Measurements from ENCODE around the gene MYOCD. TPM values are rescaled to one million over a fixed set of nuclear protein-coding genes. Genes with fewer than 3 reads are reported as not detected.

MYOCD gene
- total RNA-seq, 1 experiment from 2014 or later: 0.08 TPM

- Histone ChIP-seq H3K4me3 (no peak overlapping the region), H3K36me3 (no peaks in the 10 kb centered on the region), H3K27ac (no peak overlapping the region), H3K4me1 (no peaks in the 10 kb centered on the region), H3K9me3 (replicated peaks) (no peaks in the 10 kb centered on the region), H3K27me3 (peaks cover 3% of the 10 kb centered on the region; the same call in 1 of the 2 replicates)
- no peak for DNase-seq
Measured at GRCh38 chr17:12659500-12659899, 6.2 kb upstream of the MYOCD start.

- no peaks in the 10 kb centered on the region for H3K9me3 ChIP-seq (replicated peaks)
- no peak overlapping the region for H3K27ac ChIP-seq
- no peak for DNase-seq
- no peaks in the 10 kb centered on the region for H3K4me1 ChIP-seq
- H3K27me3 ChIP-seq: peaks cover 21% of the 10 kb centered on the region; the same call in 1 of the 2 replicates
- no peak overlapping the region for H3K4me3 ChIP-seq
- H3K36me3 ChIP-seq: no peaks in the 10 kb centered on the region
Measured at GRCh38 chr17:12664252-12664651, 1.4 kb upstream of the MYOCD start.

- Histone ChIP-seq H3K9me3 (replicated peaks) (no peaks in the 10 kb centered on the region), H3K27me3 (peaks cover 21% of the 10 kb centered on the region; the same call in 1 of the 2 replicates), H3K27ac (no peak overlapping the region), H3K4me1 (no peaks in the 10 kb centered on the region), H3K4me3 (no peak overlapping the region), H3K36me3 (no peaks in the 10 kb centered on the region)
- DNase-seq: no peak
Measured at GRCh38 chr17:12664894-12665262, 812 bp upstream of the MYOCD start.

GRCh38 chr17:12666718-12667117 lies 1.0 kb downstream of the MYOCD start:
- Histone ChIP-seq H3K27ac (no peak overlapping the region), H3K36me3 (no peaks in the 10 kb centered on the region), H3K4me3 (no peak overlapping the region), H3K9me3 (replicated peaks) (no peaks in the 10 kb centered on the region), H3K4me1 (no peaks in the 10 kb centered on the region), H3K27me3 (peaks cover 21% of the 10 kb centered on the region; the same call in 1 of the 2 replicates)
- DNase-seq: no peak

- no peaks in the 10 kb centered on the region for H3K9me3 ChIP-seq (replicated peaks)
- peak; percentile 45 to 74 for DNase-seq
- H3K36me3 ChIP-seq: no peaks in the 10 kb centered on the region
- H3K27me3 ChIP-seq: peaks cover 21% of the 10 kb centered on the region; the same call in 1 of the 2 replicates
- H3K4me3 ChIP-seq: no peak overlapping the region
- no peak overlapping the region for H3K27ac ChIP-seq
- no peaks in the 10 kb centered on the region for H3K4me1 ChIP-seq
Measured at GRCh38 chr17:12667299-12667958, 1.7 kb downstream of the MYOCD start.

- H3K27me3 ChIP-seq: peaks cover 10% of the 10 kb centered on the region; the same call in 1 of the 2 replicates
- H3K36me3 ChIP-seq: no peaks in the 10 kb centered on the region
- no peaks in the 10 kb centered on the region for H3K9me3 ChIP-seq (replicated peaks)
- no peak overlapping the region for H3K4me3 ChIP-seq
- no peaks in the 10 kb centered on the region for H3K4me1 ChIP-seq
- no peak for DNase-seq
- H3K27ac ChIP-seq: no peak overlapping the region
Measured at GRCh38 chr17:12671906-12672305, 6.2 kb downstream of the MYOCD start.

- H3K36me3 ChIP-seq: no peaks in the 10 kb centered on the region
- no peak overlapping the region for H3K4me3 ChIP-seq
- no peaks in the 10 kb centered on the region for H3K4me1 ChIP-seq
- no peak for DNase-seq
- 0 out of 2 replicates have a peak, but pooled peaks cover 5% of the 10 kb centered on the region for H3K27me3 ChIP-seq
- H3K27ac ChIP-seq: no peak overlapping the region
- H3K9me3 ChIP-seq (replicated peaks): no peaks in the 10 kb centered on the region
Measured at GRCh38 chr17:12672947-12673346, 7.3 kb downstream of the MYOCD start.

DNA sequence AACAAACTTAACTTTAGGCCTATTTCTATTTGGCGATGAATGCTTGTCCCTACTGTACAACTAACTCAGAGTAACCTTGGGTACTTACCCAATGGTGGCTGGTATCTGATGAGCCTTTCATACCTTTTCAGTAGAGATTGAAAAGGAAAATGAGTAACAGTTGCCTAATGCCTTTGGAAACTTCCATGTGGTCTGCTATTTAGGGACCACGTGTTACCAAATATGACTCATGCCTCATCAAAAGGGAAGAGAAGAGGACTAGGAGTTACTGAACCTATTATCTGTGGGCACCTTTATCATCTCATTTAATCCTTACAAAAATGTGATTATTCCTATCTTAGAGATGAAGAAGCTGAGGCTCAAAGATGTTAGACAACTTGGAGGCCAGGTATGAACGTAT lies 8.1 kb downstream of the MYOCD start:
- Histone ChIP-seq H3K27me3 (peaks cover 7% of the 10 kb centered on the region; the same call in 1 of the 2 replicates), H3K27ac (no peak overlapping the region), H3K9me3 (replicated peaks) (no peaks in the 10 kb centered on the region), H3K36me3 (no peaks in the 10 kb centered on the region), H3K4me1 (no peaks in the 10 kb centered on the region), H3K4me3 (no peak overlapping the region)
- DNase-seq: no peak

GRCh38 chr17:12680407-12680897 lies 14.8 kb downstream of the MYOCD start:
- H3K9me3 ChIP-seq (replicated peaks): no peaks in the 10 kb centered on the region
- H3K27ac ChIP-seq: no peak overlapping the region
- no peak overlapping the region for H3K4me3 ChIP-seq
- H3K36me3 ChIP-seq: no peaks in the 10 kb centered on the region
- peak in 1 of 2 experiments; percentile 33 for DNase-seq
- H3K27me3 ChIP-seq: peaks cover 32% of the 10 kb centered on the region
- H3K4me1 ChIP-seq: no peaks in the 10 kb centered on the region

DNA sequence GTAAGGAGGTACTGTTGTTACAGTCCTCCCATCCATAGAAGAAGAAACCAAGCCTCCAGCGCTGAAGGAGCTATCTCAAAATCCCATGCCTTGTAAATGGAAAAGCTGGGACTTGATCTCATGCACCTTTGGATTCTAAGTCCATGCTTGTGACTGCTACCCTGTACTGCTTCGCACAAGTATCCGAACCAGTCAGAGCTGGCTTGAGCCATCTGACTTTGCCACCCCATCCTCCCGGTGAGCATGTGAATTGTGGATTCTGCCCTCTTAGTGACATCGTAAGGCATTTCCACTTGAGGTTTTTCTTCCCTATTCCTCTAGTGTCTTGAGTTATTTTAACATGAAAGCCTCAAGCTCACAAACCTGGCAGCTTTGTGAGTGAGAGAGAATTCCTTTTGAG lies 15.3 kb downstream of the MYOCD start:
- H3K4me3 ChIP-seq: no peak overlapping the region
- H3K27ac ChIP-seq: no peak overlapping the region
- H3K4me1 ChIP-seq: no peaks in the 10 kb centered on the region
- no peaks in the 10 kb centered on the region for H3K36me3 ChIP-seq
- DNase-seq: no peak
- H3K27me3 ChIP-seq: peaks cover 32% of the 10 kb centered on the region
- no peaks in the 10 kb centered on the region for H3K9me3 ChIP-seq (replicated peaks)

GRCh38 chr17:12683299-12683698 lies 17.6 kb downstream of the MYOCD start:
- H3K27me3 ChIP-seq: peaks cover 32% of the 10 kb centered on the region
- H3K4me1 ChIP-seq: no peaks in the 10 kb centered on the region
- no peak overlapping the region for H3K27ac ChIP-seq

GRCh38 chr17:12686486-12686885 lies 20.8 kb downstream of the MYOCD start:
- H3K4me1 ChIP-seq: no peaks in the 10 kb centered on the region
- no peaks in the 10 kb centered on the region for H3K9me3 ChIP-seq (replicated peaks)
- H3K4me3 ChIP-seq: no peak overlapping the region
- H3K27me3 ChIP-seq: peaks cover 22% of the 10 kb centered on the region
- H3K27ac ChIP-seq: no peak overlapping the region
- no peak for DNase-seq
- H3K36me3 ChIP-seq: no peaks in the 10 kb centered on the region

More at GRCh38 chr17:12683299-12683698, 17.6 kb downstream of the MYOCD start:
- H3K9me3 ChIP-seq (replicated peaks): no peaks in the 10 kb centered on the region
- DNase-seq: no peak
- no peaks in the 10 kb centered on the region for H3K36me3 ChIP-seq
- H3K4me3 ChIP-seq: no peak overlapping the region

DNA sequence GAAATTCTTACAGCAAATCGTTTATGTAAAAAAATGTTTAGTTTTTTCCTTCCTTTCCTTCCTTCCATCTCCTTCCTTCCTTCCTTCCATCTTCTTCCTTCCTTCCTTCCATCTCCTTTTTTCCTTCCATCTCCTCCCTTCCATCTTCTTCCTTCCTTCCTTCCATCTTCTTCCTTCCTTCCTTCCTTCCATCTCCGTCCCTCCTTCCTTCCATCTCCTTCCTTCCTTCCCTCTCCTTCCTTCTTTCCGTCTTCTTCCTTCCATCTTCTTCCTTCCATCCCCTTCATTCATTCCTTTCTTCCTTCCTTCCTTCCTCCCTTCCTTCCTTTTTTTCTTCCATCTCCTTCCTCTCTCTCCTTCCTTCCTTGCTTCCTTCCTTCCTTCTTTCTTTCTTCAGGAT lies 22.7 kb downstream of the MYOCD start:
- Histone ChIP-seq H3K4me1 (no peaks in the 10 kb centered on the region), H3K27ac (no peak overlapping the region), H3K36me3 (no peaks in the 10 kb centered on the region), H3K4me3 (no peak overlapping the region), H3K9me3 (replicated peaks) (no peaks in the 10 kb centered on the region), H3K27me3 (peaks cover 11% of the 10 kb centered on the region)
- DNase-seq: no peak

DNA sequence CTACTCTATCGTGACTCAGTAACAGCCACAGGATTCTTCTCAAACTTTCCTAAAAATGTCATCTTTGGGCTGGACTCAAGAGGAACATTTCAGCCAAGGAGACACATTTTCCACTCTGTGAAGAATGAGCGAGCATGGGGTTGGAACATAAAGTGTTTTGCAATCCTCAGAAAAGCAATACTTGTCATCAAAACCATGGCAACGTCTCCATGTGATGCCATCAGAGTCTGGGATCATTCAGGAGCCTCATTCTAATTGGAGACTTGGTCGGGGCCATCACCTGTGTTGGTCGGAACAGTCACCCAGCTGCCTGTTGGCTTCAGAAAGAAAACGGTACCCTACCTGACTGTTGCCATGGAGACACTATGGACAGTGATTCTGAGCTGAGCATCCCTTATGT lies 25.5 kb downstream of the MYOCD start:
- DNase-seq: no peak
- H3K9me3 ChIP-seq (replicated peaks): no peaks in the 10 kb centered on the region; the same call in 1 of the 2 replicates
- H3K36me3 ChIP-seq: no peaks in the 10 kb centered on the region
- no peak overlapping the region for H3K27ac ChIP-seq
- H3K27me3 ChIP-seq: peaks cover 11% of the 10 kb centered on the region
- H3K4me1 ChIP-seq: no peaks in the 10 kb centered on the region
- no peak overlapping the region for H3K4me3 ChIP-seq

DNA sequence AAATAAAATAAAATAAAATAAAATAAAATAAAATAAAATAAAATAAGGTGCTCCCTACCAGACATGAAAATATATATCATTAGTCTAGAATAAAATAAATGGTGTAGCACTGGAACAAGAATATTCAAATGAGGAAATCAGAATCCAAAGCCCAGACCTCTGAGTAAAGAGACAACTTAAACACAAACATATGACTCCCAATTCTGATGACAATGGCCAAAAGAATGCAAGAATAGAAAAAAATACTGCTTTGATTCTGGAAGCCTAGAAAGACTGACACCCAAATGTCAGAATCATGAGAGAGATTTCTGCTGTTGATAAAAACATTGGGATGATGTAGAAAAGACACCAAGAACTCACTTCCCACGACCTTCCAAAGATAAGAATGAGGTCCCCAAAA lies 27.9 kb downstream of the MYOCD start:
- Histone ChIP-seq H3K9me3 (replicated peaks) (no peaks in the 10 kb centered on the region; the same call in 1 of the 2 replicates), H3K27me3 (peaks cover 21% of the 10 kb centered on the region; the same call in 1 of the 2 replicates), H3K27ac (no peak overlapping the region), H3K4me3 (no peak overlapping the region), H3K36me3 (no peaks in the 10 kb centered on the region), H3K4me1 (no peaks in the 10 kb centered on the region)
- DNase-seq: no peak

- no peaks in the 10 kb centered on the region for H3K36me3 ChIP-seq
- H3K9me3 ChIP-seq (replicated peaks): no peaks in the 10 kb centered on the region
- no peak for DNase-seq
- H3K4me3 ChIP-seq: no peak overlapping the region
- peaks cover 18% of the 10 kb centered on the region for H3K27me3 ChIP-seq
- no peaks in the 10 kb centered on the region for H3K4me1 ChIP-seq
- no peak overlapping the region for H3K27ac ChIP-seq
Measured at GRCh38 chr17:12706070-12706469, 40.4 kb downstream of the MYOCD start.

Measured in SJCRH30 (cell line).